ENCODE data around the gene AHI1. TPM values are rescaled to one million over a fixed set of nuclear protein-coding genes. Genes with fewer than 3 reads are reported as not detected.
"Not testable (repeated sequence)": the region's sequence is repeated elsewhere in the genome, so short reads cannot be mapped to it uniquely, and the experiment has no call there.

Gene AHI1
- total RNA-seq, 2 experiments from 2014 or later, result 10.8 to 14.0 TPM

- Mint-ChIP-seq H3K9me3 (no peaks in the 10 kb centered on the region), H3K4me3 (no peak overlapping the region), H3K27ac (no peak overlapping the region), H3K4me1 (no peaks in the 10 kb centered on the region), H3K36me3 (ENCODE audit: low read depth) (peaks cover 2% of the 10 kb centered on the region), H3K27me3 (no peaks in the 10 kb centered on the region)
- DNase-seq, result no peak
- CTCF ChIA-PET, result no interaction called here
- POLR2A ChIA-PET, result interaction anchor here (0.6 kb wide), 1 partner anchor 267 kb away, joined by 3 read pairs; no protein-coding TSS in a partner anchor
These were observed 100.2 kb downstream of the AHI1 start for GRCh38 chr6:135397172-135397952.

GRCh38 chr6:135395136-135395535 is 102.4 kb downstream of the AHI1 start:
- Mint-ChIP-seq H3K27ac (no peak overlapping the region), H3K4me1 (no peaks in the 10 kb centered on the region), H3K4me3 (no peak overlapping the region), H3K9me3 (no peaks in the 10 kb centered on the region), H3K36me3 (ENCODE audit: low read depth) (peaks cover 2% of the 10 kb centered on the region), H3K27me3 (no peaks in the 10 kb centered on the region)
- POLR2A ChIA-PET, result no interaction called here
- DNase-seq, result no peak
- CTCF ChIA-PET, result no interaction called here

GRCh38 chr6:135393289-135393688 is 104.3 kb downstream of the AHI1 start:
- H3K27me3 Mint-ChIP-seq, result no peaks in the 10 kb centered on the region
- H3K27ac Mint-ChIP-seq, result no peak overlapping the region
- DNase-seq, result no peak
- H3K4me3 Mint-ChIP-seq, result no peak overlapping the region
- CTCF ChIA-PET, result interaction anchor here (0.7 kb wide), 1 partner anchor 235 kb away, joined by 3 read pairs; no protein-coding TSS in a partner anchor
- no peaks in the 10 kb centered on the region for H3K9me3 Mint-ChIP-seq
- H3K4me1 Mint-ChIP-seq, result no peaks in the 10 kb centered on the region
- no peaks in the 10 kb centered on the region for H3K36me3 Mint-ChIP-seq (ENCODE audit: low read depth)
- POLR2A ChIA-PET, result interaction anchor here (0.6 kb wide), 1 partner anchor 69 kb away, joined by 5 read pairs; no protein-coding TSS in a partner anchor

- Mint-ChIP-seq H3K4me3 (no peak overlapping the region), H3K27ac (no peak overlapping the region), H3K27me3 (no peaks in the 10 kb centered on the region), H3K4me1 (no peaks in the 10 kb centered on the region), H3K9me3 (no peaks in the 10 kb centered on the region), H3K36me3 (ENCODE audit: low read depth) (no peaks in the 10 kb centered on the region)
- CTCF ChIA-PET, result interaction anchor here (0.9 kb wide), 1 partner anchor 44 kb away, joined by 3 read pairs; no protein-coding TSS in a partner anchor
- no peak for DNase-seq
- POLR2A ChIA-PET, result no interaction called here
These were observed 107.1 kb downstream of the AHI1 start for GRCh38 chr6:135390458-135390857.

- no peak overlapping the region for H3K4me3 Mint-ChIP-seq
- no peak overlapping the region for H3K27ac Mint-ChIP-seq
- CTCF ChIA-PET, result no interaction called here
- H3K4me1 Mint-ChIP-seq, result no peaks in the 10 kb centered on the region
- POLR2A ChIA-PET, result no interaction called here
- no peaks in the 10 kb centered on the region for H3K36me3 Mint-ChIP-seq (ENCODE audit: low read depth)
- H3K9me3 Mint-ChIP-seq, result no peaks in the 10 kb centered on the region
- DNase-seq, result no peak
- no peaks in the 10 kb centered on the region for H3K27me3 Mint-ChIP-seq
These were observed 112.2 kb downstream of the AHI1 start for GRCh38 chr6:135385299-135385698.

- no peaks in the 10 kb centered on the region for H3K4me1 Mint-ChIP-seq
- no peaks in the 10 kb centered on the region for H3K36me3 Mint-ChIP-seq (ENCODE audit: low read depth)
- no peaks in the 10 kb centered on the region for H3K27me3 Mint-ChIP-seq
- DNase-seq, result no peak
- CTCF ChIA-PET, result no interaction called here
- no peaks in the 10 kb centered on the region for H3K9me3 Mint-ChIP-seq
- no peak overlapping the region for H3K27ac Mint-ChIP-seq
- no peak overlapping the region for H3K4me3 Mint-ChIP-seq
- POLR2A ChIA-PET, result no interaction called here
These were observed 113.8 kb downstream of the AHI1 start for GRCh38 chr6:135383766-135384165.

GRCh38 chr6:135383301-135383700 is 114.2 kb downstream of the AHI1 start:
- ChIA-PET CTCF (no interaction called here), POLR2A (no interaction called here)

GRCh38 chr6:135382182-135382628 is 115.3 kb downstream of the AHI1 start:
- ChIA-PET CTCF (no interaction called here), POLR2A (no interaction called here)
- Mint-ChIP-seq H3K4me3 (no peak overlapping the region), H3K9me3 (no peaks in the 10 kb centered on the region), H3K36me3 (ENCODE audit: low read depth) (no peaks in the 10 kb centered on the region), H3K4me1 (no peaks in the 10 kb centered on the region), H3K27ac (no peak overlapping the region), H3K27me3 (no peaks in the 10 kb centered on the region)
- DNase-seq, result no peak

More at GRCh38 chr6:135383301-135383700, 114.2 kb downstream of the AHI1 start:
- no peaks in the 10 kb centered on the region for H3K27me3 Mint-ChIP-seq
- H3K4me3 Mint-ChIP-seq, result no peak overlapping the region
- no peak overlapping the region for H3K27ac Mint-ChIP-seq
- no peaks in the 10 kb centered on the region for H3K9me3 Mint-ChIP-seq
- no peak for DNase-seq
- no peaks in the 10 kb centered on the region for H3K36me3 Mint-ChIP-seq (ENCODE audit: low read depth)
- H3K4me1 Mint-ChIP-seq, result no peaks in the 10 kb centered on the region

- ChIA-PET CTCF (interaction anchor here (1.1 kb wide), 1 partner anchor 15 kb away, joined by 3 read pairs; no protein-coding TSS in a partner anchor), POLR2A (no interaction called here)
- Mint-ChIP-seq H3K27ac (no peak overlapping the region), H3K4me1 (no peaks in the 10 kb centered on the region), H3K27me3 (no peaks in the 10 kb centered on the region), H3K9me3 (no peaks in the 10 kb centered on the region), H3K36me3 (ENCODE audit: low read depth) (no peaks in the 10 kb centered on the region), H3K4me3 (no peak overlapping the region)
- DNase-seq, result no peak
These were observed 116.7 kb downstream of the AHI1 start for GRCh38 chr6:135380793-135381192.

GRCh38 chr6:135379647-135380046 is 117.9 kb downstream of the AHI1 start:
- no peaks in the 10 kb centered on the region for H3K36me3 Mint-ChIP-seq (ENCODE audit: low read depth)
- H3K27me3 Mint-ChIP-seq, result no peaks in the 10 kb centered on the region
- no peaks in the 10 kb centered on the region for H3K4me1 Mint-ChIP-seq
- H3K27ac Mint-ChIP-seq, result no peak overlapping the region
- H3K4me3 Mint-ChIP-seq, result no peak overlapping the region
- no peak for DNase-seq
- H3K9me3 Mint-ChIP-seq, result no peaks in the 10 kb centered on the region
- ChIA-PET CTCF (interaction anchor here (1.1 kb wide), 1 partner anchor 16 kb away, joined by 3 read pairs; no protein-coding TSS in a partner anchor), POLR2A (interaction anchor here (0.5 kb wide), 1 partner anchor 67 kb away, joined by 3 read pairs; no protein-coding TSS in a partner anchor)

GRCh38 chr6:135372758-135373157 is 124.8 kb downstream of the AHI1 start:
- Mint-ChIP-seq H3K9me3 (peaks cover 10% of the 10 kb centered on the region), H3K27ac (no peak overlapping the region), H3K4me1 (no peaks in the 10 kb centered on the region), H3K4me3 (no peak overlapping the region), H3K27me3 (no peaks in the 10 kb centered on the region), H3K36me3 (ENCODE audit: low read depth) (peaks cover 6% of the 10 kb centered on the region)
- POLR2A ChIA-PET, result no interaction called here
- no peak for DNase-seq
- CTCF ChIA-PET, result no interaction called here

GRCh38 chr6:135363622-135364021 is 133.9 kb downstream of the AHI1 start:
- H3K4me1 Mint-ChIP-seq, CTCF ChIA-PET, DNase-seq, POLR2A ChIA-PET, H3K4me3 Mint-ChIP-seq, H3K27me3 Mint-ChIP-seq, H3K27ac Mint-ChIP-seq: not testable (repeated sequence)
- Mint-ChIP-seq H3K9me3 (peaks cover 28% of the 10 kb centered on the region), H3K36me3 (ENCODE audit: low read depth) (peaks cover 12% of the 10 kb centered on the region)

- POLR2A ChIA-PET, result no interaction called here
- H3K36me3 Mint-ChIP-seq (ENCODE audit: low read depth), result peaks cover 5% of the 10 kb centered on the region
- DNase-seq, result no peak
- H3K4me1 Mint-ChIP-seq, result no peaks in the 10 kb centered on the region
- H3K9me3 Mint-ChIP-seq, result peaks cover 17% of the 10 kb centered on the region
- no peak overlapping the region for H3K27ac Mint-ChIP-seq
- CTCF ChIA-PET, result no interaction called here
- peaks cover 4% of the 10 kb centered on the region for H3K27me3 Mint-ChIP-seq
- H3K4me3 Mint-ChIP-seq, result no peak overlapping the region
These were observed 135.4 kb downstream of the AHI1 start for GRCh38 chr6:135362124-135362523.

GRCh38 chr6:135360222-135360621 is 137.3 kb downstream of the AHI1 start:
- Mint-ChIP-seq H3K36me3 (ENCODE audit: low read depth) (peaks cover 5% of the 10 kb centered on the region), H3K27me3 (no peaks in the 10 kb centered on the region), H3K4me3 (no peak overlapping the region), H3K4me1 (no peaks in the 10 kb centered on the region), H3K9me3 (peaks cover 6% of the 10 kb centered on the region), H3K27ac (no peak overlapping the region)
- no peak for DNase-seq
- ChIA-PET CTCF (no interaction called here), POLR2A (no interaction called here)
